A549 (cell line): ENCODE data around the gene NCOA7. TPM values are rescaled to one million over a fixed set of nuclear protein-coding genes. Genes with fewer than 3 reads are reported as not detected.
A peak's percentile ranks its signal among the peaks of the same experiment; 100 is the strongest.

Source experiments
- ATAC-seq, 2 experiments: fragments of 200-7000 bp in 1 of 2; fragments of >200 bp in 1 of 2; cut with Nextera tagmentation in 1 of 2; cut with Tn5 transposase in 1 of 2; 3 replicates each; pipeline versions ENCODE4 v1.8.0 to v1.9.1; 2018 to 2020; ENCODE audit warnings: mild to moderate bottlenecking in 1 of 2, moderate library complexity in 1 of 2
- CTCF ChIA-PET: fragments of 300-600 bp; sonication (Branson Sonifier 250); formaldehyde crosslinking; extraction: SDS; loops from one replicate; lab custom pipeline; 2021; ENCODE audit warnings: antibody characterized with exemption, inconsistent platforms; lab: Yijun Ruan, JAX
- POLR2A ChIA-PET: fragments of 350-600 bp; formaldehyde crosslinking; extraction: SDS; loops from one replicate; lab custom pipeline; 2021; ENCODE audit warnings: antibody characterized with exemption, inconsistent platforms; lab: Yijun Ruan, JAX
- DNase-seq, 2 experiments: peaks; one replicate each; pipeline versions ENCODE4 v3.0.0 to v3.0.0-alpha.2; 2011 to 2016; ENCODE audit warnings: low read depth in 1 of 2, low spot score in 1 of 2
- FAIRE-seq: peaks from 2 replicates; lab custom pipeline; 2011; peaks lifted over from hg19 to GRCh38; lab: Jason Lieb, UNC
- H3K27ac ChIP-seq, 2 experiments: fragments of >200 bp; sonication (Bioruptor Twin); formaldehyde crosslinking; 3 replicates each; pipeline ENCODE4 v1.5.1; 2016 to 2017
- H3K4me1 ChIP-seq: fragments of >200 bp; sonication (Bioruptor Twin); formaldehyde crosslinking; 3 replicates; pipeline ENCODE4 v1.6.1; 2016
- H3K4me2 ChIP-seq: fragments of >200 bp; sonication (Bioruptor Twin); formaldehyde crosslinking; 3 replicates; pipeline ENCODE4 v1.6.1; 2016
- H3K4me3 ChIP-seq: fragments of >200 bp; sonication (Bioruptor Twin); formaldehyde crosslinking; 3 replicates; pipeline ENCODE4 v1.5.1; 2016
- H3K9me3 ChIP-seq: fragments of >200 bp; sonication (Bioruptor Twin); formaldehyde crosslinking; 3 replicates; pipeline ENCODE4 v1.6.1; 2016
- BCL3 ChIP-seq: fragments of >200 bp; sonication (Bioruptor Twin); formaldehyde crosslinking; IDR thresholded peaks from 3 replicates; pipeline ENCODE4 v1.6.1; 2016
- CBX8 ChIP-seq: fragments of 200-600 bp; sonication (generic); IDR thresholded peaks from 2 replicates; pipeline ENCODE4 v1.6.1; 2016
- E2F6 ChIP-seq: IDR thresholded peaks from 2 replicates; pipeline ENCODE4 v1.6.1; 2012; ENCODE audit warnings: low read depth, borderline replicate concordance
- EHMT2 ChIP-seq: fragments of 200-600 bp; sonication (generic); IDR thresholded peaks from 2 replicates; pipeline ENCODE4 v1.6.1; 2016; ENCODE audit warnings: antibody characterized with exemption, low read depth, mild to moderate bottlenecking, moderate library complexity
- EP300 ChIP-seq, 2 experiments: fragments of >200 bp; sonication (Bioruptor Twin); formaldehyde crosslinking; IDR thresholded peaks; 2 replicates in 1 of 2; 3 replicates in 1 of 2; pipeline ENCODE4 v1.6.1; 2016 to 2017
- ESRRA ChIP-seq: fragments of 150-350 bp; IDR thresholded peaks from 2 replicates; pipeline ENCODE4 v1.6.1; 2014; ENCODE audit warnings: mild to moderate bottlenecking, low read length, borderline replicate concordance
- FOSB ChIP-seq: fragments of 250-450 bp; sonication (Bioruptor Pico); IDR thresholded peaks from 2 replicates; pipeline ENCODE4 v1.5.0; 2020; ENCODE audit warnings: mild to moderate bottlenecking, moderate library complexity
- FOSL2 ChIP-seq, 2 experiments: fragments of 450-650 bp in 1 of 2; fragments of >200 bp in 1 of 2; sonication (Bioruptor Twin) in 1 of 2; formaldehyde crosslinking; IDR thresholded peaks; 2 replicates each; pipeline versions ENCODE4 v1.5.0 to v1.6.1; 2016 to 2020; ENCODE audit warnings: mild to moderate bottlenecking in 1 of 2, moderate library complexity in 1 of 2
- GATA3 ChIP-seq: IDR thresholded peaks from 2 replicates; pipeline ENCODE4 v1.6.1; 2012; ENCODE audit warnings: borderline replicate concordance
- HDAC2 ChIP-seq: fragments of 200-600 bp; sonication (generic); IDR thresholded peaks from 2 replicates; pipeline ENCODE4 v1.6.1; 2016
- HMGXB4 ChIP-seq: fragments of 250-450 bp; sonication (Bioruptor Pico); IDR thresholded peaks from 2 replicates; pipeline ENCODE4 v1.5.0; 2021; ENCODE audit warnings: mild to moderate bottlenecking, moderate library complexity, borderline replicate concordance
- HOXB5 ChIP-seq: fragments of 250-450 bp; sonication (Bioruptor Pico); IDR thresholded peaks from 2 replicates; pipeline ENCODE4 v1.5.0; 2020; ENCODE audit warnings: mild to moderate bottlenecking, moderate library complexity
- JUN ChIP-seq, 2 experiments: fragments of >200 bp; sonication (Bioruptor Twin); formaldehyde crosslinking; IDR thresholded peaks; 2 replicates in 1 of 2; 3 replicates in 1 of 2; pipeline ENCODE4 v1.6.1; 2016 to 2017
- JUNB ChIP-seq: fragments of >200 bp; sonication (Bioruptor Twin); formaldehyde crosslinking; IDR thresholded peaks from 2 replicates; pipeline ENCODE4 v1.6.1; 2016
- MAFK ChIP-seq: fragments of 450-650 bp; IDR thresholded peaks from 2 replicates; pipeline ENCODE4 v1.6.1; 2014; ENCODE audit not compliant: partially characterized antibody
- PHF8 ChIP-seq: fragments of 200-600 bp; sonication (generic); IDR thresholded peaks from 2 replicates; pipeline ENCODE4 v1.6.1; 2016; ENCODE audit warnings: low read depth, mild to moderate bottlenecking, antibody characterized with exemption, moderate library complexity, borderline replicate concordance
- RNF2 ChIP-seq: fragments of 200-600 bp; sonication (generic); IDR thresholded peaks from 2 replicates; pipeline ENCODE4 v1.6.1; 2016; ENCODE audit warnings: low read depth, mild to moderate bottlenecking, antibody characterized with exemption, moderate library complexity, borderline replicate concordance
- SMC3 ChIP-seq: fragments of >200 bp; sonication (Bioruptor Twin); formaldehyde crosslinking; IDR thresholded peaks from 3 replicates; pipeline ENCODE4 v1.6.1; 2018; ENCODE audit warnings: inconsistent platforms
- ZNF302 ChIP-seq: fragments of 250-450 bp; sonication (Bioruptor Pico); IDR thresholded peaks from 2 replicates; pipeline ENCODE4 v1.9.0; 2021; ENCODE audit warnings: inconsistent platforms, mild to moderate bottlenecking, moderate library complexity
- WGBS: methylation state at CpG from one replicate; pipeline ENCODE4 v1.1.6; 2017; ENCODE audit errors: missing lambda C conversion rate; 5-methylcytosine and 5-hydroxymethylcytosine counted together
- polyA plus RNA-seq, 4 experiments: library from polyadenylated mRNA; depleted of rRNA in 3 of 4; stranded (reverse); fragments of >200 nt; fragmentation: RNase III in 1 of 4; extraction: RNeasy Plus Mini Kit Qiagen cat#74134 plus additional on column Dnase treatment in 1 of 4; gene quantifications; 2 replicates in 3 of 4; 3 replicates in 1 of 4; pipeline ENCODE4 v1.2.3, GENCODE V29; 2011 to 2017

The NCOA7 gene
- polyA plus RNA-seq, 2 of the 4 experiments (the other 2 are of a cell fraction): 66.4 to 195 TPM

GRCh38 chr6:125749865-125750691 lies 40.7 kb upstream of the NCOA7 start:
- peak overlapping the region; percentile 7 to 72; a peak in 3 of 6 replicates for H3K27ac ChIP-seq
- TF ChIP-seq EHMT2: no peak
- TF ChIP-seq BCL3: no peak
- no peak for TF ChIP-seq FOSL2 (IDR thresholded peaks at IDR 0.05)
- TF ChIP-seq FOSL2 (CRISPR knock-in tag; IDR thresholded peaks at IDR 0.05): no peak
- peak; percentile 84; the same call in 1 of the 2 replicates for TF ChIP-seq RNF2
- ATAC-seq (no peak; a peak in 2 of 6 replicates), DNase-seq (no peak), FAIRE-seq (no peak)
- H3K4me2 ChIP-seq: peak overlapping the region; percentile 100
- no peaks in the 10 kb centered on the region; the same call in 2 of the 3 replicates for H3K9me3 ChIP-seq
- peak overlapping the region; percentile 76 for H3K4me3 ChIP-seq
- peaks cover 23% of the 10 kb centered on the region; the same call in 2 of the 3 replicates for H3K4me1 ChIP-seq
- POLR2A ChIA-PET: no interaction called here
- CTCF ChIA-PET: interaction anchor here (0.9 to 20.8 kb wide), 2 partner anchors 437 to 438 kb away, joined by 3 to 288 read pairs; no protein-coding TSS in a partner anchor
- 27% methylated on average over 28 of the region's 35 CpGs for WGBS

- no peak overlapping the region for H3K4me3 ChIP-seq
- TF ChIP-seq PHF8 (no peak), ZNF302 (CRISPR knock-in tag) (no peak)
- no peak overlapping the region for H3K27ac ChIP-seq
- POLR2A ChIA-PET: no interaction called here
- CTCF ChIA-PET: interaction anchor here (20.8 kb wide), 1 partner anchor 439 kb away, joined by 288 read pairs; no protein-coding TSS in a partner anchor
- DNase-seq (no peak), FAIRE-seq (no peak), ATAC-seq (no peak)
- H3K4me1 ChIP-seq: peaks cover 23% of the 10 kb centered on the region; the same call in 2 of the 3 replicates
- WGBS: 41% methylated on average over 4 of the region's 4 CpGs
- no peaks in the 10 kb centered on the region; the same call in 2 of the 3 replicates for H3K9me3 ChIP-seq
- no peak overlapping the region; the same call in 2 of the 3 replicates for H3K4me2 ChIP-seq
Observed at GRCh38 chr6:125750692-125751333, 39.9 kb upstream of the NCOA7 start.

GRCh38 chr6:125751334-125751916 lies 39.3 kb upstream of the NCOA7 start:
- FAIRE-seq (no peak), ATAC-seq (no peak), DNase-seq (no peak)
- H3K27ac ChIP-seq: no peak overlapping the region
- H3K4me1 ChIP-seq: peaks cover 23% of the 10 kb centered on the region; the same call in 2 of the 3 replicates
- ChIA-PET POLR2A (no interaction called here), CTCF (interaction anchor here (0.7 to 20.8 kb wide), 2 partner anchors 19 to 440 kb away, joined by 3 to 288 read pairs; no protein-coding TSS in a partner anchor)
- no peaks in the 10 kb centered on the region; the same call in 2 of the 3 replicates for H3K9me3 ChIP-seq
- H3K4me2 ChIP-seq: no peak overlapping the region
- WGBS: 56% methylated on average over 6 of the region's 6 CpGs
- H3K4me3 ChIP-seq: no peak overlapping the region
- TF ChIP-seq CBX8: 0 out of 2 replicates have a peak, but pooled peaks have one; percentile 32
- no peak for TF ChIP-seq HOXB5 (CRISPR knock-in tag)
- TF ChIP-seq HDAC2: no peak

GRCh38 chr6:125752773-125753172 lies 38.0 kb upstream of the NCOA7 start:
- H3K4me3 ChIP-seq: no peak overlapping the region
- H3K27ac ChIP-seq: no peak overlapping the region
- peaks cover 14% of the 10 kb centered on the region; the same call in 2 of the 3 replicates for H3K4me1 ChIP-seq
- ChIA-PET CTCF (interaction anchor here (1.0 to 20.8 kb wide), 7 partner anchors 12 to 441 kb away, joined by 3 to 288 read pairs (median 3); partner anchors contain the start of gene HINT3), POLR2A (no interaction called here)
- no peak overlapping the region for H3K4me2 ChIP-seq
- H3K9me3 ChIP-seq: no peaks in the 10 kb centered on the region
- TF ChIP-seq JUNB: no peak
- TF ChIP-seq HMGXB4 (CRISPR knock-in tag): no peak
- TF ChIP-seq EP300 (IDR thresholded peaks at IDR 0.05): no peak
- TF ChIP-seq ESRRA: no peak
- TF ChIP-seq GATA3: no peak
- no peak for TF ChIP-seq SMC3
- TF ChIP-seq MAFK: no peak
- no peak for TF ChIP-seq FOSL2 (IDR thresholded peaks at IDR 0.05)
- no peak for TF ChIP-seq FOSL2 (CRISPR knock-in tag; IDR thresholded peaks at IDR 0.05)
- no peak for TF ChIP-seq FOSB (CRISPR knock-in tag)
- TF ChIP-seq HDAC2: no peak
- no peak for TF ChIP-seq JUN (IDR thresholded peaks at IDR 0.05)
- no peak for TF ChIP-seq EHMT2
- TF ChIP-seq E2F6: no peak
- ATAC-seq: no peak
- 85% methylated on average over 2 of the region's 2 CpGs for WGBS
- FAIRE-seq: no peak
- no peak for DNase-seq
